GM18861 (cell line): ENCODE results near the gene PRRX2.

Source experiments
- ATAC-seq: cut with Tn5 transposase; IDR thresholded peaks from one replicate; pipeline ENCODE4 v1.9.1; 2021; ENCODE audit not compliant: unreplicated experiment

Gene PRRX2

GRCh38 chr9:129703667-129704355 lies 38.4 kb downstream of the PRRX2 start:
- ATAC-seq: no peak

GRCh38 chr9:129704807-129705206 lies 39.4 kb downstream of the PRRX2 start:
- no peak for ATAC-seq

GRCh38 chr9:129708793-129709192 lies 43.3 kb downstream of the PRRX2 start:
- no peak for ATAC-seq

GRCh38 chr9:129709438-129710168 lies 44.2 kb downstream of the PRRX2 start:
- ATAC-seq: no peak

- ATAC-seq: no peak
Measured at GRCh38 chr9:129710169-129710453, 44.7 kb downstream of the PRRX2 start.

GRCh38 chr9:129712634-129713401 lies 47.4 kb downstream of the PRRX2 start:
- no peak for ATAC-seq

- ATAC-seq: no peak
Measured at GRCh38 chr9:129713402-129713679, 47.9 kb downstream of the PRRX2 start.

GRCh38 chr9:129714511-129715061 lies 49.1 kb downstream of the PRRX2 start:
- no peak for ATAC-seq

GRCh38 chr9:129716091-129716490 lies 50.6 kb downstream of the PRRX2 start:
- ATAC-seq: no peak

- ATAC-seq: no peak
Measured at GRCh38 chr9:129717991-129718390, 52.5 kb downstream of the PRRX2 start.

GRCh38 chr9:129718647-129719046 lies 53.2 kb downstream of the PRRX2 start:
- ATAC-seq: no peak

- no peak for ATAC-seq
Measured at GRCh38 chr9:129719135-129719534, 53.7 kb downstream of the PRRX2 start.

GRCh38 chr9:129720181-129720864 lies 54.9 kb downstream of the PRRX2 start:
- ATAC-seq: no peak

GRCh38 chr9:129720865-129721545 lies 55.6 kb downstream of the PRRX2 start:
- ATAC-seq: no peak

- no peak for ATAC-seq
Measured at GRCh38 chr9:129722913-129723312, 57.5 kb downstream of the PRRX2 start.

- no peak for ATAC-seq
Measured at GRCh38 chr9:129724456-129725190, 59.2 kb downstream of the PRRX2 start.

GRCh38 chr9:129725795-129726251 lies 60.4 kb downstream of the PRRX2 start:
- no peak for ATAC-seq

GRCh38 chr9:129726322-129727160 lies 61.1 kb downstream of the PRRX2 start:
- no peak for ATAC-seq

GRCh38 chr9:129728744-129729143 lies 63.3 kb downstream of the PRRX2 start:
- ATAC-seq: no peak
